Measurements from ENCODE around the gene PLEKHG5. TPM values are rescaled to one million over a fixed set of nuclear protein-coding genes. Genes with fewer than 3 reads are reported as not detected.

Gene PLEKHG5
- total RNA-seq, 1 donor from 2014 or later: 16.8 TPM

DNA sequence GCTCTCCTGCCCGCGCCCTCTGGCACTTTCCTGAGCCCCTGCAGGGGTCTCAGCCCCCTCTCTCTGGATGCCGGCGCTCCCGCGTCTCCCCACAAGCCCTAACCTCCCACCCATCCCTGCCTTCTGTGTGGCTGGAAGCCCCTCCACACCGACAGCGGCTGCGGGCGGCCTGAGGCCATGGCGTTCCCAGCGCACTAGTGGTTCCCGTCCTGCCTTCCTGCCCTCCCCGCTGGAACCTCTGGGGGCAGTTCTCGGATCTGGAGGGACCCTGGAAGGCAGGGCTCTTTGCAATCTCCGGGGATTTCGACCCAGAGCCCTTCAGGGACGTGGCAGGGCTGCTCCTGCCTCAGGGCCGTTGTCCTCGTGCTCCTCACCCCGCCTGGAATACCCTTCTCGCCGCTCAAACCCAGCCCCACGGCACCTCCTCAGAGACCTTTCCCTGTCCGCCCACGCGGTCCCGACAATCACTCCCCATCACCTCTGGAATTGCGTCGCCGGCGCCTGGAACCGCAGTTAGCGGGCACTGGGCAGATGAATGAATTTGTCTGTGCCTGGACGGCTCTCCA is 67.4 kb downstream of the PLEKHG5 start:
- intact Hi-C loops (cut with DNase I): no loop called here
- no peak for DNase-seq (ENCODE audit: missing footprints)
- no peak for ATAC-seq

DNA sequence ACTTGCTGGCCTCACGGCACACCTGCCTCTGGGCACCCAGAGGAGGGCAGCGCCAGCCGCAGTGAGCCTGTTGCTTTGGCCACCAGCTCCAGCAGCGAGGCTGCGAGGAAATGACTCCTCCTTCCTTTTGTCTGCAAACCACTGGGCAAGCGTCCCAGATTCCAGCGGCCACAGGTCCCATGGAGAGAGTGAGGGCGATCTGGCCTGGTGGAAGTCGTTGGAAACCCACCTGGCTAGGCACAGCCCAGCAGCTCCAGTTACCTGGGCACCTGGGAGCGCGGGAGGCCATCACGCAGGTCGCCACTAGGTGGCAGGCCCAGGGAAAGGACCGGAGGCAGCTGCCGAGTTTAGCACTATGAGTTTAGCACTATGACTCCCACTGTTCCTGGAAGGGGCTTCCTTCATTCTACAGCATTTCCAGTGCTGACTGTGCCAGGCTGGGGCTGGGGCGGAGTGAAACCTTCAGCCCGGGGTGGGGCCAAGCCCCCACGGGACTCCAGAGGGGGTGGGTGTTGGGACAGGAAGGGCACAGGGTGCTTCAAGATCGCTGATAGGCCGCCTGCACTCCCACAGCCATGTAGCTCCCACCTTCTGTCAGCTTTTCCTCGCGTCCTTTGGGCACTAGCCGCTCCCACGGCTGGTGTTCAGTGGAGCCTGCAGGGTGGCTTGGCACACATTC is 68.0 kb downstream of the PLEKHG5 start:
- no peak for DNase-seq (ENCODE audit: missing footprints)
- no peak for ATAC-seq
- intact Hi-C loops (cut with DNase I): no loop called here

DNA sequence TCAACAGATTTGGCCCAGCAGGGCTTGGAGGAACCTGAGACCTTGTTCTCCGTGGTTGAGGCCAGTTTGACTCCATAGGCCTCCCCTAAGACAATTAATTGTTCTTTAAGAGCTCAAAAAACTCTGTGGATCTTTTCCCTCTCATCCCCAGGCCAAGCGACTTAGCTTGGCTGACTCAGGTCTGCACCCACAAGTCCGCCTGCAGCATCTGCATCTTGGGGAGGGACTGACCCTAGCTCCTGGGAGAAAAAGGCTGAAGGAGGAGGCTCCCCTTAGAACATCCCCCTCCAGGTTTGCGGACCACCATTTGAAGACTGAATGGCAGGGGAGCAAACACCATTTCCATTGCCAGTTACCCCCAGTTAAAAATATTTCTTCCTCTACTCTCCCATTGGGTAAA is 70.2 kb downstream of the PLEKHG5 start:
- DNase-seq (ENCODE audit: missing footprints): no peak
- no peak for ATAC-seq
- intact Hi-C loops (cut with DNase I): no loop called here

DNA sequence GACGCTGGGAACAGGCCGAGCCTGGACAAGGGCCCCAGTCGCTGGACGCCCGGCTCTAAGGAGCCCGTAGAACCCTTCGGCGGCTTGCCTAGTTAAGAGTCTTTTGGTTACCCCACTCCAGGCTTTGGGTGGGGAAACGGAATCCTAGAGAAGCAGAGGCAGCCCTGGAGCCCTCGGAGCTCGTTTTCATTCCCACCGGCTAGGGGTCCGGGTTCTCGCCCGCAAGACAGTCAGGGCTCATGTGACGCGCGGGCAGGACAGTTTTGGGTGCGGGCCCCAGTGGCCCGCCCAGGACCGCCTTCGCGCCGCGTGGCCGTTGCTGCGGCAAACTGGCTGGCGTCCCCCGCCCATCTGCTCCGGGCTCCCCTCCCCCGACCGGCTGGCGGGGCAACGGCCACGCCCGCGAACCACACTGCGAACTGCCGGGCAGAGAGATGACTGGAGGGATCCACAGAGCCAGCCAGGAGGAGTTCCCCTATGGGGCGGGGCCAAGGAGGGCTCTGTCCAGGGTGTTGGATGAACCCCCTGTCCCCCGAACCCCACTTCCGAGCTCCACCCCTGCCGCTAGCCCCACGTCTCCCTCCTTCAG is 70.9 kb downstream of the PLEKHG5 start:
- intact Hi-C loops (cut with DNase I): no loop called here
- DNase-seq (ENCODE audit: missing footprints): no peak
- ATAC-seq: no peak

DNA sequence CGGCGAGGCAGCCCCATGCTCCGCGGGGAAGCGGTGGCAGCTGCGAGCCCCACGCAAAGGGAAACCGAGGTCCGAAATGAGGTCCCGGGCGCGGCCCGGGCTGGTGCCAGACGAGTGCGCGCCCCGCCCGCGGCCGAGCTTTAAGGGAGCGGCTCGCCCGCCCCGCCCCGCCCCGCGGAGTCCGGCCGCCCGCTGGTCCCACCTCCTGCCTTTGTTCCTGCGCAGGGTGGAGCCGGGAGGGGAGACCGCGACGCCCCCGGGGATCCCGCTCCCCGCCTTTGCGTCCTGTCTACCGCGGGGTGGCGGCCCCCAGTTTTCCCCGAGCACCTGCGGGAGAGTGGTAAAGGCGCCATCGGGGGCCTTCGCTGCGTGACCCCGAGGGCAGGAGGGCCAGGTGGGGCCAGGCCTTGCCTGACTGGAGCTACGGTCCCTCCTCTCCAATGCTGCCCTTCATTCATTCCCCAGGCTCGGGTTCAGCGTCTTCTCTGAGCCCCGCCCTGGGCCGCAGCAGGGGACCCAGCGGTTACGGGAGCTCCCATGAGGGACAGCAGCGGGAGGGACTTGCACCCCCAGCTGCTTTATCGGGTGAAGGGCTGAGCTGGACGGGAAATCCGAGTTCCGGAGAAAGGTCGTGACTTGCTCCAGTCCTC is 71.5 kb downstream of the PLEKHG5 start, which contains the start of gene HES2:
Gene HES2 (minus strand): TSS at position 116 of the 650 bp plus-strand sequence. CDS start 99 bp downstream, at position 17.
- DNase-seq (ENCODE audit: missing footprints) (no peak), ATAC-seq (no peak)
- intact Hi-C loops (cut with DNase I): no loop called here

DNA sequence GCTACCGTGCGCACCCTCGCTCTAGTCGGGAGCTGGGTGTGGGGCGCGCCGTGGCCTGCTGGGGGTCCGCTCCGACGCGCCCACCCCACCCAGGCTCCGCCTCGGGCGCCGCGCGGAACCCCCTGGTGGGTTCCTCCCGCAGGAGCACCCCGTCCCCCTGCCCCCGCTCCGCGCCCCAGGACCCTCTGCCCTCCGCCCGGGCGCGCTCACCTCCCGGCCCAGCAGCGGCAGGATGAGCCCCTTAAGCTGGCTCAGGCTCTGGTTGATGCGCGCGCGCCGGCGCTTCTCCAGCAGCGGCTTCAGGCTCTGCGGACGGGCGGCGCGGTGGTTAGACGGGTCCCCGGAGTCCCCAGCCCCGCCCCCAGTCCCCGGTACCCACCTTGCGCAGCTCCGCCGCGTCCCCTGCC is 72.1 kb downstream of the PLEKHG5 start:
- no peak for DNase-seq (ENCODE audit: missing footprints)
- ATAC-seq: no peak
- intact Hi-C loops (cut with DNase I): no loop called here

DNA sequence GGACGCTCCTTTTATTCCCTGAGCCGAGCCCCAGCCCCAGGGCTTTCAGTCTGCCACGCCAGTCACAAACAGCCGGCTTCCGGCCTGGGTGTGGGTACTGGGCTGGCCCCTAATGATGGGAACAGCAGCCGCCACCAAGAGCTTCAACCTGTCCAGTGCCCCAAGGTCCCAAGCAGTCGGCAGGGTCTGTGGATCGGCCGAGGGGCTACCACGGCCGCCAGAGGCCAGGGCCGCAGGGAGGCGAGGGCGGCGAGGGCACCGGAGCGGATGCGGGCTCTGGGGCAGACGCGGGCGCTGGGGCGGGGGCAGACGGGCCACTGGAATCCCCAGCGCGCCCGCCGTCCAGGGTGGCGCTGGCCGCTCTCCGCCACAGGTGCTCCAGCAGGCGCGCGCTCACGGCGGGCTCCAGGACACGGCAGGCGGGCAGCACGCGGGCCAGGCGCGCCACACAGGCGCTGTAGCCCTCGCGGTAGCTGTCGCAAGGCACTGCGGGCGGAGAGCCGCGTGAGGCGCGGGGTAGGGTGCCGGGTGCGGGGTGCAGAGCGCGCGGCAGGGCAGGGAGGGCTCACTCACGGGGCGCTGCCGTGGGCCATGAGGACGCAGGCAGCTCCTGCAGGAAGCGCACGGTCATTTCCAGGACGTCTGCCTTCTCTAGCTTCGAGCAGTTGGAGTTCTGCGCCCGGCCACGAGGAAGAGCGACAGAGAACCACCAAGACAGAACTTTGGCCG is 72.6 kb downstream of the PLEKHG5 start:
- intact Hi-C loops (cut with DNase I): no loop called here
- ATAC-seq: no peak
- no peak for DNase-seq (ENCODE audit: missing footprints)

DNA sequence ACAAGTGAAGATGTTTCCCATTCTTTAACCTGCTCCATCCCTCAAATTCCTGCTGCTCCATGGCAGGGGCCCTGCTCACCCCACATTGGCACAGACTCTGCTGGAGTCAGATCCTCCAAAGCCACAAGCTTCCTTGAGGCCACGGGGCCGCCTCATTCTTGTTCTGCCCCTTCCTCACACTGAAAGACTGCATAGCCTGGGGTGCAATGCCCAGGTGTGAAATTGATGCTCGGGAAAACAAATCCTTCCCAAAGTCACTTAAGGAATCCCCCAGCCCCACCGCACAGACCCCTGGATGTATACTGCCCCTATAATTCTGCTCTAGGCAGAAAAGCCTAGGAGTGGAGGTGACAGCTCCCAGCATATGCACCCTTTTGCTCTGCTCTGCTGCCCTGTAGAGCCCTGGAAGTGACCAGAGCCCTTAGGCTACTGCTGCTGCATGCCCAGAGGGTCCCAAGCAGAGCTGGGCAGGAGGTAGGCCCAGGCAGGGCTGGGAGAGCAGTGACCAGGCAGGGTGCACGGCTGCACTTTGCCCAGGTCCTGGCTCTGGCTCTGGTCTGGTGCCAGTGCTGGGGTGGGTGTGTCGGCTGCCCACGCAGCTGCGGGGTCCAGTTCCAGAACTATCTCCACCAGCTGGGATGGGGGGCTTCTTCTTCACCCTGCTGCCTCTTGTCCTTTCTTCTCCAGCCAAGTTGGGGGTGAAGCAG is 73.4 kb downstream of the PLEKHG5 start:
- intact Hi-C loops (cut with DNase I): no loop called here
- ATAC-seq: no peak
- no peak for DNase-seq (ENCODE audit: missing footprints)

Small RNA genes lying within 50 kb of the gene (microRNA-seq; reads per million reads assigned to microRNA genes)
- not detected for gene MIR4252

Other genes starting within 250 kb of the PLEKHG5 start
- not detected for gene HES3, start 247.5 kb downstream of the PLEKHG5 start, total RNA-seq
- 10.6 TPM for gene GPR153, start 230.6 kb downstream of the PLEKHG5 start, total RNA-seq
- 9.8 TPM for gene ACOT7, start 97.9 kb downstream of the PLEKHG5 start, total RNA-seq
- not detected for gene HES2, start 71.7 kb downstream of the PLEKHG5 start, total RNA-seq
- gene ESPN, start 66.9 kb downstream of the PLEKHG5 start, total RNA-seq: 0.24 TPM
- gene TNFRSF25, start 25.5 kb downstream of the PLEKHG5 start, total RNA-seq: 11.4 TPM
- gene NOL9, start 62.8 kb upstream of the PLEKHG5 start, total RNA-seq: 12.6 TPM
- not detected for gene TAS1R1, start 63.6 kb upstream of the PLEKHG5 start, total RNA-seq
- 15.1 TPM for gene ZBTB48, start 88.3 kb upstream of the PLEKHG5 start, total RNA-seq
- 102 TPM for gene KLHL21, start 111.2 kb upstream of the PLEKHG5 start, total RNA-seq
- gene PHF13, start 122.1 kb upstream of the PLEKHG5 start, total RNA-seq: 8.0 TPM
- 12.5 TPM for gene THAP3, start 133.2 kb upstream of the PLEKHG5 start, total RNA-seq
- gene DNAJC11, start 210.1 kb upstream of the PLEKHG5 start, total RNA-seq: 74.1 TPM

All from Right ventricle myocardium inferior (tissue), 1 donor.